Ascending aorta (tissue), 2 donors: ENCODE measurements around the gene ZFYVE9. TPM values are rescaled to one million over a fixed set of nuclear protein-coding genes. Genes with fewer than 3 reads are reported as not detected.

Experiments used
- DNase-seq, 2 donors: peaks; one replicate each; pipeline ENCODE4 v3.0.0-alpha.2; 2019; ENCODE audit warnings: low spot score in 2 of 2
- H3K27ac ChIP-seq, 2 donors: fragments of 200-600 bp; sonication (generic); one replicate each; pipeline ENCODE4 v1.5.1; 2016 to 2017; ENCODE audit warnings: mild to moderate bottlenecking in 1 of 2
- H3K27me3 ChIP-seq: fragments of 200-600 bp; sonication (generic); one replicate; pipeline ENCODE4 v1.5.1; 2017
- H3K36me3 ChIP-seq, 2 donors: fragments of 200-600 bp; sonication (generic); one replicate each; pipeline ENCODE4 v1.5.1; 2016
- H3K4me1 ChIP-seq, 2 donors: fragments of 200-600 bp; sonication (generic); one replicate each; pipeline ENCODE4 v1.5.1; 2016 to 2017; ENCODE audit warnings: mild to moderate bottlenecking in 1 of 2
- H3K4me3 ChIP-seq, 2 donors: fragments of 200-600 bp; sonication (generic); one replicate each; pipeline ENCODE4 v1.5.1; 2016 to 2017; ENCODE audit warnings: mild to moderate bottlenecking in 1 of 2
- H3K9me3 ChIP-seq, 2 donors: fragments of 200-600 bp; sonication (generic); one replicate each; pipeline ENCODE4 v1.5.1; 2016
- intact Hi-C: fragments of 100-400 bp; cut with DNase I; formaldehyde crosslinking; loops from one replicate; pipeline ENCODE4 v1.15.1; 2023
- total RNA-seq: library from RNA; depleted of rRNA; stranded (reverse); fragments of >200 nt; gene quantifications from one replicate; pipeline ENCODE4 v1.1.0, GENCODE V29; 2016
- TF ChIP-seq, protein P1 (sequence below), 3 experiments: fragments of 200-600 bp in 2 of 3; fragments of 450-650 bp in 1 of 3; sonication (generic) in 2 of 3; IDR thresholded peaks; one replicate each; pipeline ENCODE4 v1.5.1; 2016 to 2019; ENCODE audit warnings: antibody characterized with exemption in 3 of 3, mild to moderate bottlenecking in 1 of 3, moderate library complexity in 1 of 3

Gene ZFYVE9
- total RNA-seq, 1 donor from 2014 or later, result 8.1 TPM

DNA sequence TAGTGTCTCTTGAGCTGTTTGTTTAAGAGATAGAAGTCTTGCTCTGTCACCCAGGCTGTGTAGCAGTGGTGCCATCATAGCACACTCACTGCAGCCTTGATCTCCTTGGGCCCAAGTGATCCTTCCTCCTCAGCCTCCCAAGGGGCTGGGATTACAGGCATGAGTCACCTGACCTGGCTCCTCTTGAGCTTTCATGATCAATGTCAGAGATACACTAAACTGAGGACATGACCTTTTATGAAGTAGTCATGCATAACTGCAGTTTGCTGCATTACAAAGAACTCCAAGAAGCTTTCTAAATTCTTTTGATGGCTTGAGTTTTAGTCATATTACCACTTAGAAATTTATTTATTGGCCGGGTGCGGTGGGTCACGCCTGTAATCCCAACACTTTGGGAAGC, 146.4 kb downstream of the ZFYVE9 start:
- intact Hi-C loops, result no loop called here

DNA sequence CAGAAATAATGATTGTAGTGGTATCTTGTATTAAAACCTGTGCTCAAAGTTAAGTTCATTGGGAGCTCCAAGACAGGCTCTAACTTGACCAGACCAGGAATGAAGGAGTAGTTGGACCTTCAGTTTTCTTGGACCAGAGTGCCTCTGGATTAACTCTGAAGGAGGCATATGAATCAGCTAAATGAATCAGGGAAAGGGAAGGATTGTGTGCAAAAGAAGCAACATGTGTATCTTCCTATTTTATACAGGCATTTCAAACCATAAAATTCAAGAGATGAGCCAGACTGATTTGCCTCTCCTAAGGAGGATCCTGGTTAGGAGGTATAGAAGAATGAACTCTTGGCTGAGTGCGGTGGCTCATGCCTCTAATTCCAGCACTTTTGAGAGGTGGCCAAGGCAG, 152.7 kb downstream of the ZFYVE9 start:
- Histone ChIP-seq H3K27ac (no peak overlapping the region), H3K27me3 (no peaks in the 10 kb centered on the region), H3K4me3 (no peak overlapping the region), H3K9me3 (no peaks in the 10 kb centered on the region), H3K36me3 (no peaks in the 10 kb centered on the region), H3K4me1 (no peaks in the 10 kb centered on the region)
- TF ChIP-seq, protein P1, sequence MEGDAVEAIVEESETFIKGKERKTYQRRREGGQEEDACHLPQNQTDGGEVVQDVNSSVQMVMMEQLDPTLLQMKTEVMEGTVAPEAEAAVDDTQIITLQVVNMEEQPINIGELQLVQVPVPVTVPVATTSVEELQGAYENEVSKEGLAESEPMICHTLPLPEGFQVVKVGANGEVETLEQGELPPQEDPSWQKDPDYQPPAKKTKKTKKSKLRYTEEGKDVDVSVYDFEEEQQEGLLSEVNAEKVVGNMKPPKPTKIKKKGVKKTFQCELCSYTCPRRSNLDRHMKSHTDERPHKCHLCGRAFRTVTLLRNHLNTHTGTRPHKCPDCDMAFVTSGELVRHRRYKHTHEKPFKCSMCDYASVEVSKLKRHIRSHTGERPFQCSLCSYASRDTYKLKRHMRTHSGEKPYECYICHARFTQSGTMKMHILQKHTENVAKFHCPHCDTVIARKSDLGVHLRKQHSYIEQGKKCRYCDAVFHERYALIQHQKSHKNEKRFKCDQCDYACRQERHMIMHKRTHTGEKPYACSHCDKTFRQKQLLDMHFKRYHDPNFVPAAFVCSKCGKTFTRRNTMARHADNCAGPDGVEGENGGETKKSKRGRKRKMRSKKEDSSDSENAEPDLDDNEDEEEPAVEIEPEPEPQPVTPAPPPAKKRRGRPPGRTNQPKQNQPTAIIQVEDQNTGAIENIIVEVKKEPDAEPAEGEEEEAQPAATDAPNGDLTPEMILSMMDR (IDR thresholded peaks at IDR 0.05), result no peak
- DNase-seq, result no peak
- intact Hi-C loops, result no loop called here

More for the DNA sequence above, 146.4 kb downstream of the ZFYVE9 start:
- H3K36me3 ChIP-seq, result peaks cover 0 to 13% of the 10 kb centered on the region in 2 donors
- no peak for DNase-seq
- TF ChIP-seq, protein P1 (IDR thresholded peaks at IDR 0.05), result no peak
- H3K27ac ChIP-seq, result no peak overlapping the region
- H3K4me3 ChIP-seq, result no peak overlapping the region
- H3K27me3 ChIP-seq, result no peaks in the 10 kb centered on the region
- H3K4me1 ChIP-seq, result no peaks in the 10 kb centered on the region
- no peaks in the 10 kb centered on the region for H3K9me3 ChIP-seq

DNA sequence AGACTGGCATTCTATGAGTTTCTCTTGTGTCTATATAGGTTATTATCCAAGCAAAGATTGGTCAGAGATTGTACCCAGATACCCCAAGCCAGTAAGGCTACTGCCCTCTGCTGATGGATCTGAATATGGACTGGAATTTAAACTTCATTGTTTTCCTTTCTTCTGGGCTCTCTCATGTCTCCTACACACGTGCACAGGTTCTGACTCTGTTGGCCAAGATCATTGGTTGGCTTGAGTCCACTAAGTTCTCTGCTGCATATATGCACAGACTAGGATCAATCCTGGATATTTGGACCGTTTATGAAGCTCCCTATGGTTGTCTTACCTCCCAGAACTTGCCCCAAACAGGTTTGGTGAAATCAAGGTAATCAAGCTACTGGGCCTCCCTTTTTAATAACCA, 154.5 kb downstream of the ZFYVE9 start:
- intact Hi-C loops, result loop anchor here (2.0 kb wide), 1 partner anchor 156 kb away; no protein-coding TSS in a partner anchor
- H3K27me3 ChIP-seq, result no peaks in the 10 kb centered on the region
- DNase-seq, result no peak
- no peaks in the 10 kb centered on the region for H3K9me3 ChIP-seq
- no peaks in the 10 kb centered on the region for H3K4me1 ChIP-seq
- H3K4me3 ChIP-seq, result no peak overlapping the region
- TF ChIP-seq, protein P1 (IDR thresholded peaks at IDR 0.05), result peak; percentile 57 to 66 (median 63)
- no peaks in the 10 kb centered on the region for H3K36me3 ChIP-seq
- no peak overlapping the region for H3K27ac ChIP-seq

DNA sequence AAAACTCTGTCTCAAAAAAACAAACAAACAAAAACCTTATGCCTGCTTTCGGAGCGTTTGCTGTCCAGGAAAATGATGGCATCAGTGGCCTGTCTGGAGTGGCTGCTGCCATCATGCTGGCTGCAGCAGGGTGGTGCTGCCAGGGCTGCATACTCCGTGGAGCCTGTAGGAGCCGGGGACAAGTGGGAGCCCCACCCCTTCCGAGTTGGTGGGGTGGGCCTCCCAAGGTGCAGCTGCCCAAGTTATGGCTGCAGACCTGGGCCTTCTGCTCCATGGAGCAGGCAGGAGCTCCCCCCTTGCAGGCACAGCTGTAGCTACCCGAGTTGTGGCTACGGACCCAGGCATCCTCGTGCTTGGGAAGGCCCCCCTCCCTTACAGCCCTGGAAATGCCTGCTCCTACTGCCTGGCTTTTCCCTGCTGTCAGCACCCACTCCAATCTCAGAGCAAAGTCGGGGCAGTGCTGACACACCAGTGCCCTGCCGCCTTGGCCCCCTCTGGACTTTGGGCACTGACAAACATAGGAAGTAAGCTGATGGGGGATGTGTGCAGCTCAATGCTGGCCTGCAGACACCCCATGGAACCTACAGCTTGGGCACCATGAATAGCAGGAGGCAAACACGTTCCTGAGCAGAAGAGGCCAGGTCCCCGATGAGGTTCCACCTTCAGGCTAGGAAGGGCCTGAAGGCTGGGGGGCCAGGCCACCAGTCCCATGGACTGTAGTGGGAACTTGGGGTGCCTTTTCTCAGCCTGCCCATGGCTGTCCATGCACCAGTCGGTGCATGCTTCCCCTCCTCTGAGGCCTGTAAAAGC, 163.7 kb downstream of the ZFYVE9 start:
- intact Hi-C loops, result no loop called here
- TF ChIP-seq, protein P1 (IDR thresholded peaks at IDR 0.05), result no peak
- Histone ChIP-seq H3K27ac (no peak overlapping the region), H3K9me3 (no peaks in the 10 kb centered on the region), H3K4me3 (no peak overlapping the region), H3K36me3 (peaks cover 15 to 37% of the 10 kb centered on the region in 2 donors), H3K27me3 (no peaks in the 10 kb centered on the region), H3K4me1 (no peaks in the 10 kb centered on the region)
- DNase-seq, result no peak

DNA sequence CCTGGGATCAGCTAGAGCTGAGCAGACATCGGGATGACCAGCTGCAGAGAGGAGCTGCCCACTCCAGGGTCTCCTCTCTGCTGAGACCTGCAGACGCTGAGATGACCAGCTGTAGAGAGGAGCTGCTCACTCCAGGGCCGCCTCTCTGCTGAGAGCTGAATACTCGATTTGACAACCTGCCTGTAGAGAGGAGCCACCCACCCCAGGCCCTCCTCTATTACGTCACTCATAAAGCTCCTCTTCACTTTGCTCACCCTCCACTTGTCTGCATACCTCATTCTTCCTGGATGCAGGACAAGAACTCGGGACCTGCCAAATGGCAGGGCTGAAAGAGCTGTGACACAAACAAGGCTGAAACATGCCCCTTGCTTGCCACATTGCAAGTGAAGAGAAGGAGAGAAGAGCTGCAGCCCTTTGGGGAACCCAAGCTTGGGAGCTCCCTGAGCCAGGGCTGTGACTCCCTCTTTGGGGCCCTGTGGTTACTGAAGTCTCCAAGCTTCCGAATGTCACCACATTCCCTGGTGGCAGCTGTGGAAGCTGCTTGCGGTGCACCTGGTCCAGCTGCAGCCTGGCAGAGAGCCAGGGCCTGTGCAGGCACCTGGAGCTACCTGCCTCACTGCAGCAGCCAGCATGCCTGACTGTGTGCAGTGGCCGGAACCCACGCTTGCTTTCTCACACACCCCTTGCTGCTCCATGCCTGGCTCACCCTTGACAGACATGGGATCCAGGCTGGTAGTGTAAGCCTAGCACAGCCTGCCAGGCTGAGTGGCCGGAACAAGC, 164.5 kb downstream of the ZFYVE9 start:
- peaks cover 15 to 45% of the 10 kb centered on the region in 2 donors for H3K36me3 ChIP-seq
- no peak for DNase-seq
- no peak overlapping the region for H3K4me3 ChIP-seq
- H3K9me3 ChIP-seq, result no peaks in the 10 kb centered on the region
- TF ChIP-seq, protein P1 (IDR thresholded peaks at IDR 0.05), result no peak
- no peak overlapping the region for H3K27ac ChIP-seq
- intact Hi-C loops, result no loop called here
- no peaks in the 10 kb centered on the region for H3K27me3 ChIP-seq
- H3K4me1 ChIP-seq, result no peaks in the 10 kb centered on the region
